ENCODE data around the gene TMEFF1.
A peak's percentile ranks its signal among the peaks of the same experiment; 100 is the strongest.

TMEFF1 gene

GRCh38 chr9:100591139-100591538, 118.2 kb downstream of the TMEFF1 start:
- H3K4me3 ChIP-seq (ENCODE audit: control insufficient read depth, low read depth, low read length): no peak overlapping the region
- no peak for DNase-seq (ENCODE audit: low read depth)
- TF ChIP-seq CTCF (IDR thresholded peaks at IDR 0.05; ENCODE audit: control insufficient read depth, insufficient read depth, low read depth, low read length, missing control alignments): no peak

- no peak overlapping the region for H3K4me3 ChIP-seq (ENCODE audit: control insufficient read depth, low read depth, low read length)
- no peak for TF ChIP-seq CTCF (IDR thresholded peaks at IDR 0.05; ENCODE audit: control insufficient read depth, insufficient read depth, low read depth, low read length, missing control alignments)
- DNase-seq (ENCODE audit: low read depth): no peak
Measured at GRCh38 chr9:100591639-100592412, 118.9 kb downstream of the TMEFF1 start.

DNA sequence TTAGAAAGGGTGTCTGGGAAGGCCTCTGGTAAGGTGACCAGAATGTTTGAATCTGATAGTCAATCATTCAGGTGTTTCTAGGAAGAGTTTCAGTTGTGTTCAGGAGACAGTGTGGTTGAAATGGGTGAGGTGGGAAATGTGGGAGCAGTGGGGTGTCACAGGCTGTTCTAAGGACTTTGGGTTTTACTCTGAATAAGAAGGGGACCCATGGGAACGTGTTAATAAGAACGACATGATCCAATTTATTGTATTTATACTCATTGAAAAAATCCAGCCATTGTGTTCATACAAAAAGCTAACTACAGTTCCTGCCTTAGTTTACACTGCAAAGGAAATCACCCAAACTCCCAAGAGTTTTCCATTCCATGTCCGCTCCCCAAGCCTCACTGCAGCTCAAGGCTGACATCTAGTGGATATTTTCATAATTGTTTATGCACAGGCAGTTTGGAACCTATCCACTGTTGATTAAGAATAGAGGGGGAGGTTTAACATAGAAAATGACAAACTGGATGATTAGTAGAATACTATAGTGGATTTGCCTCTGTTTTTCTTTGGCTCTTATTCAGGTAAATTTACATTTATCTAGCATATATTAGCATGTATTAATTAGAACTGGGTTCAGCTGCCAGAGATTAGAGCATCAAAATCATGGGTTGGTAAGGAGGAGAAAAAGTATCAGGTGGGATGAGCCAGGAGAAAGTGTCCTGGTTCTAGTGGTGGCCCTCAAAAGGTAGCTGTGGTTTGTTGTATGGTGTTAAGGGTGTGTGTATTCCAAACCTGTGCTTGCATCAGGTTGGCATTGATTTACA, 122.6 kb downstream of the TMEFF1 start:
- no peak overlapping the region for H3K4me3 ChIP-seq (ENCODE audit: control insufficient read depth, low read depth, low read length)
- no peak for DNase-seq (ENCODE audit: low read depth)
- peak; percentile 79 for TF ChIP-seq CTCF (IDR thresholded peaks at IDR 0.05; ENCODE audit: control insufficient read depth, insufficient read depth, low read depth, low read length, missing control alignments)

DNA sequence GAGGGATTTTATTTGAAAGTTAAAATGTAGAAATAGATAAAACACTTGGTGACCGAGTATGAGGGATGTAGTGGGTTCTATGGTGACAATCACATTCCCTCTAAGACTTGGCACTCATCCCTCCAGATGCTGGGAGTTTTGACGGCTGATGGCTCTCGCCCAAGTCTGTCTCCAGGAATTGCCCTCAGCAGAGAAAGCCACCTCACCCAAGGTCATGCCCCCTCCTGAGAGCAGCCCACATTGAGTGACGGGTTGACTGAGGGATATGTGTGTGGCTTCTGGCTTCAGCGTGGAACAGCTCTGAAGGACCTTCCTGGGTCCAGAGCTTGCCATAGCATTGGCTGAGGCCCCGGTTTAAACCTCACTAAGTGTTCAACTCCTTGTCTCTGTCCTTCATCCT, 124.3 kb downstream of the TMEFF1 start:
- no peak overlapping the region for H3K4me3 ChIP-seq (ENCODE audit: control insufficient read depth, low read depth, low read length)
- no peak for TF ChIP-seq CTCF (IDR thresholded peaks at IDR 0.05; ENCODE audit: control insufficient read depth, insufficient read depth, low read depth, low read length, missing control alignments)
- no peak for DNase-seq (ENCODE audit: low read depth)

DNA sequence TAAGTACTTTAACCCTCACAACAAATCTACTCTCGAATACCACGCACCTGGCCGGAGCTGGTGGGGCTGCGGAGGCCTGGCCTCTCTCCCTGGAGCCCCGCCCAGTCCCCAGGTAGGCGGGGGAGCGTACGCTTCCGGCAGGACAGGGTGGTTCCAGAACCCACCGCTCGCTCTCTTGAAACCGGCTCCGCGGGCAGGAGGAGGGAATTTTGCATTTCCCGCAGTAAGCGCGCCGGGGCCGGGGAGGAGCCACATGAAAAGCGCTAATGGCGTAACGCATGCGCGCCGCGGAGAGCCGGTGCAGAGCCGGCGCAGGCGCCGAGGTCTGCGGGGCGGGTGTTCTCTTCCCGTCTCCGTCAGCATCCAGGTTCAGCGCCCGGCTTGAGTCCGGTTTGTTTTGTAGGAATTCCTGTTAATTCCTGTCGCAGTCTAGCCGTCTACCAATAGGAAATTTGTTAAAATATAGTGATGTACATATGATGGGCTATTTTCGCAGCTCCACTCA, 125.7 kb downstream of the TMEFF1 start:
- TF ChIP-seq CTCF (IDR thresholded peaks at IDR 0.05; ENCODE audit: control insufficient read depth, insufficient read depth, low read depth, low read length, missing control alignments): no peak
- H3K4me3 ChIP-seq (ENCODE audit: control insufficient read depth, low read depth, low read length): peak overlapping the region; percentile 54
- DNase-seq (ENCODE audit: low read depth): no peak

DNA sequence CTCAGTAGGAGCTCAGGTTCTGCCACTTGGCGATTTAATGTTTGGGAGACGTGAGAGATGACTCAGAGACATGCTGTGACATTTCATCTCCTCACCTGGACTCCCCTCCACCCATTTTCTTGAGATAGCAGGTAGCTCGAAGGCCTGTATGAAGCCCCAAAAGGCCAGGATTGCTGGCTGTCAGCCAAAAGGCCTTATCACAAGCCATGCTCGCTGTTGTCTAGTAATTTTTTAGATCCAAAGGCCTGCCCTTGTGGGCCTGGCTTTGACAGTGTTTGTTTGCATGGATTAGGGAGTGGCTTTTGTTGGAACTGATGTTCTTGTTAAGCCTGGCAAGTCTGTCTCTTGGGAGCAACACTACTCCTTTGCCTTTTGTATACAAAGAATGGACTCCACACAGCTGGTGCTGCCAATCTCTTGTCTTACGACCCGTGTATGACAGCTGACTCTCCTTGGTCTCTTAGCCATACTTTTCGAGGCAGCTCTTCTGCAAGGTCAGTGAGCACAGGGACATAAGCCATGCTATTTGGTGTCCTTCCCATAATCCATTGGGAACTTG, 127.7 kb downstream of the TMEFF1 start:
- H3K4me3 ChIP-seq (ENCODE audit: control insufficient read depth, low read depth, low read length): no peak overlapping the region
- TF ChIP-seq CTCF (IDR thresholded peaks at IDR 0.05; ENCODE audit: control insufficient read depth, insufficient read depth, low read depth, low read length, missing control alignments): no peak
- DNase-seq (ENCODE audit: low read depth): no peak
